H9 (cell line): ENCODE results near the gene ASPSCR1. TPM values are rescaled to one million over a fixed set of nuclear protein-coding genes. Genes with fewer than 3 reads are reported as not detected.

Experiments
- DNase-seq: peaks from one replicate; pipeline ENCODE4 v3.0.0-alpha.2; 2017
- H2AFZ ChIP-seq: one replicate; pipeline ENCODE4 v1.6.1; 2013; ENCODE audit warnings: mild to moderate bottlenecking, low read length, control low read depth, moderate library complexity
- H2AK5ac ChIP-seq: 2 replicates; pipeline ENCODE4 v1.6.1; 2013; ENCODE audit warnings: low read length, control low read depth, mixed read lengths; ENCODE audit not compliant: insufficient read length
- H2BK120ac ChIP-seq: one replicate; pipeline ENCODE4 v1.6.1; 2013; ENCODE audit warnings: low read depth, mild to moderate bottlenecking, low read length, control low read depth, inconsistent platforms; ENCODE audit not compliant: poor library complexity, severe bottlenecking
- H2BK12ac ChIP-seq: 2 replicates; pipeline ENCODE4 v1.6.1; 2013; ENCODE audit warnings: low read length, control low read depth, mixed read lengths, low read depth; ENCODE audit not compliant: insufficient read length
- H2BK15ac ChIP-seq: 2 replicates; pipeline ENCODE4 v1.6.1; 2013; ENCODE audit warnings: low read depth, low read length, control low read depth
- H2BK20ac ChIP-seq: one replicate; pipeline ENCODE4 v1.6.1; 2013; ENCODE audit warnings: low read depth, mild to moderate bottlenecking, low read length, control low read depth, inconsistent platforms; ENCODE audit not compliant: poor library complexity, severe bottlenecking
- H2BK5ac ChIP-seq: 2 replicates; pipeline ENCODE4 v1.6.1; 2013; ENCODE audit warnings: low read length, control low read depth, mixed read lengths; ENCODE audit not compliant: insufficient read length
- H3K14ac ChIP-seq: 2 replicates; pipeline ENCODE4 v1.6.1; 2013; ENCODE audit warnings: low read length, control low read depth; ENCODE audit not compliant: insufficient read depth
- H3K18ac ChIP-seq: 2 replicates; pipeline ENCODE4 v1.6.1; 2013; ENCODE audit warnings: low read depth, mild to moderate bottlenecking, mixed read lengths, low read length, control low read depth; ENCODE audit not compliant: insufficient read length
- H3K23ac ChIP-seq: 2 replicates; pipeline ENCODE4 v1.6.1; 2013; ENCODE audit warnings: low read length, control low read depth, mixed read lengths, low read depth; ENCODE audit not compliant: insufficient read length
- H3K23me2 ChIP-seq: 2 replicates; pipeline ENCODE4 v1.6.1; 2013; ENCODE audit warnings: low read depth, mild to moderate bottlenecking, mixed read lengths, low read length, control low read depth; ENCODE audit not compliant: insufficient read length, poor library complexity, severe bottlenecking
- H3K27ac ChIP-seq: 2 replicates; pipeline ENCODE4 v1.5.1; 2013; ENCODE audit warnings: low read length, control low read depth, mixed read lengths, low read depth; ENCODE audit not compliant: insufficient read length
- H3K27me3 ChIP-seq: 2 replicates; pipeline ENCODE4 v1.6.1; 2013; ENCODE audit warnings: low read length, control low read depth, inconsistent platforms; ENCODE audit not compliant: insufficient read depth
- H3K4ac ChIP-seq: 2 replicates; pipeline ENCODE4 v1.6.1; 2013; ENCODE audit warnings: low read depth, mild to moderate bottlenecking, control low read depth, inconsistent platforms, low read length, moderate library complexity
- H3K4me1 ChIP-seq: 2 replicates; pipeline ENCODE4 v1.6.1; 2013; ENCODE audit warnings: low read length, control low read depth, inconsistent platforms; ENCODE audit not compliant: insufficient read depth
- H3K4me2 ChIP-seq: 2 replicates; pipeline ENCODE4 v1.6.1; 2013; ENCODE audit warnings: low read length, control low read depth, mixed read lengths; ENCODE audit not compliant: insufficient read length, insufficient read depth
- H3K56ac ChIP-seq: 2 replicates; pipeline ENCODE4 v1.6.1; 2013; ENCODE audit warnings: low read depth, mild to moderate bottlenecking, mixed read lengths, low read length, control low read depth; ENCODE audit not compliant: insufficient read length
- H3K79me1 ChIP-seq: 2 replicates; pipeline ENCODE4 v1.6.1; 2013; ENCODE audit warnings: low read depth, mild to moderate bottlenecking, moderate library complexity, low read length, control low read depth, inconsistent platforms; ENCODE audit not compliant: insufficient read depth, poor library complexity, severe bottlenecking
- H3K79me2 ChIP-seq: 2 replicates; pipeline ENCODE4 v1.6.1; 2013; ENCODE audit warnings: low read length, control low read depth, inconsistent platforms; ENCODE audit not compliant: insufficient read depth
- H3K9ac ChIP-seq: 2 replicates; pipeline ENCODE4 v1.6.1; 2013; ENCODE audit warnings: low read length, control low read depth, mixed read lengths; ENCODE audit not compliant: insufficient read length; ENCODE audit errors: extremely low read depth
- H3K9me3 ChIP-seq: one replicate; pipeline ENCODE4 v1.6.1; 2013; ENCODE audit warnings: low read depth, low read length, inconsistent platforms; ENCODE audit not compliant: control insufficient read depth
- H3T11ph ChIP-seq: one replicate; pipeline ENCODE4 v1.6.1; 2013; ENCODE audit warnings: mild to moderate bottlenecking, low read length, control low read depth, inconsistent platforms
- H4K20me1 ChIP-seq: one replicate; pipeline ENCODE4 v1.6.1; 2013; ENCODE audit not compliant: control insufficient read depth, insufficient read length, insufficient read depth
- H4K5ac ChIP-seq: 2 replicates; pipeline ENCODE4 v1.6.1; 2013; ENCODE audit warnings: low read depth, mild to moderate bottlenecking, mixed read lengths, low read length, control low read depth; ENCODE audit not compliant: insufficient read length
- H4K8ac ChIP-seq: replicated peaks from 2 replicates; pipeline ENCODE4 v1.6.1; 2013; ENCODE audit warnings: low read length, control low read depth, mixed read lengths, low read depth; ENCODE audit not compliant: insufficient read length
- H4K91ac ChIP-seq: 2 replicates; pipeline ENCODE4 v1.6.1; 2013; ENCODE audit warnings: low read depth, mild to moderate bottlenecking, moderate library complexity, mixed read lengths, low read length, control low read depth; ENCODE audit not compliant: insufficient read length
- H3K27ac Mint-ChIP-seq, 3 experiments: 2 replicates in 2 of 3; 3 replicates in 1 of 3; pipeline ENCODE4 v1.8.0; 2020 to 2021; ENCODE audit warnings: mixed read lengths in 3 of 3, mild to moderate bottlenecking in 1 of 3, moderate library complexity in 1 of 3
- H3K27me3 Mint-ChIP-seq: 2 replicates; pipeline ENCODE4 v1.8.0; 2021; ENCODE audit warnings: low read depth, mild to moderate bottlenecking, moderate library complexity, mixed read lengths
- H3K36me3 Mint-ChIP-seq, 3 experiments: 2 replicates in 2 of 3; 3 replicates in 1 of 3; pipeline ENCODE4 v1.8.0; 2020 to 2021; ENCODE audit warnings: low read depth in 3 of 3, mixed read lengths in 3 of 3; ENCODE audit not compliant: insufficient read depth in 1 of 3
- H3K4me1 Mint-ChIP-seq, 2 experiments: 2 replicates each; pipeline ENCODE4 v1.8.0; 2020; ENCODE audit warnings: mixed read lengths in 2 of 2
- H3K4me3 Mint-ChIP-seq, 2 experiments: 2 replicates in 1 of 2; 3 replicates in 1 of 2; pipeline ENCODE4 v1.8.0; 2020 to 2021; ENCODE audit warnings: mild to moderate bottlenecking in 2 of 2, mixed read lengths in 2 of 2, moderate library complexity in 1 of 2
- H3K9me3 Mint-ChIP-seq, 2 experiments: 2 replicates in 1 of 2; 3 replicates in 1 of 2; pipeline ENCODE4 v1.8.0; 2020; ENCODE audit warnings: mild to moderate bottlenecking in 2 of 2, mixed read lengths in 2 of 2, moderate library complexity in 1 of 2
- WGBS: extraction: QIAGEN DNeasy Blood & Tissue Kit; methylation state at CpG from one replicate; pipeline ENCODE4 v1.1.7; 2013; ENCODE audit warnings: missing lambda C conversion rate, low lambda C conversion rate, mixed read lengths; ENCODE audit not compliant: insufficient read length; ENCODE audit errors: extremely low coverage; 5-methylcytosine and 5-hydroxymethylcytosine counted together
- total RNA-seq: library from RNA; stranded (reverse); gene quantifications from 2 replicates; pipeline ENCODE4 v1.2.1, GENCODE V29; 2021
- TF ChIP-seq, protein P1 (sequence below): fragments of 200-600 bp; sonication (generic); conservative IDR thresholded peaks from 3 replicates; pipeline ENCODE4 v1.8.0; 2021; ENCODE audit warnings: antibody characterized with exemption, mild to moderate bottlenecking

Gene ASPSCR1
- total RNA-seq, 1 experiment from 2014 or later, result 50.9 TPM

GRCh38 chr17:82061047-82061925 is 83.9 kb downstream of the ASPSCR1 start:
- no peak overlapping the region for H3K27ac ChIP-seq
- no peak overlapping the region for H2BK5ac ChIP-seq
- no peak overlapping the region for H3K27ac Mint-ChIP-seq
- no peak for DNase-seq
- H3K9me3 ChIP-seq, result no peaks in the 10 kb centered on the region
- H2BK120ac ChIP-seq, result no peak overlapping the region
- H2BK15ac ChIP-seq, result no peak overlapping the region
- no peaks in the 10 kb centered on the region for H3K4me1 ChIP-seq
- no peak overlapping the region for H2AK5ac ChIP-seq
- no peaks in the 10 kb centered on the region for H3K79me2 ChIP-seq
- H2BK12ac ChIP-seq, result no peak overlapping the region
- no peaks in the 10 kb centered on the region; a peak in 1 of 5 replicates for H3K9me3 Mint-ChIP-seq
- TF ChIP-seq, protein P1, sequence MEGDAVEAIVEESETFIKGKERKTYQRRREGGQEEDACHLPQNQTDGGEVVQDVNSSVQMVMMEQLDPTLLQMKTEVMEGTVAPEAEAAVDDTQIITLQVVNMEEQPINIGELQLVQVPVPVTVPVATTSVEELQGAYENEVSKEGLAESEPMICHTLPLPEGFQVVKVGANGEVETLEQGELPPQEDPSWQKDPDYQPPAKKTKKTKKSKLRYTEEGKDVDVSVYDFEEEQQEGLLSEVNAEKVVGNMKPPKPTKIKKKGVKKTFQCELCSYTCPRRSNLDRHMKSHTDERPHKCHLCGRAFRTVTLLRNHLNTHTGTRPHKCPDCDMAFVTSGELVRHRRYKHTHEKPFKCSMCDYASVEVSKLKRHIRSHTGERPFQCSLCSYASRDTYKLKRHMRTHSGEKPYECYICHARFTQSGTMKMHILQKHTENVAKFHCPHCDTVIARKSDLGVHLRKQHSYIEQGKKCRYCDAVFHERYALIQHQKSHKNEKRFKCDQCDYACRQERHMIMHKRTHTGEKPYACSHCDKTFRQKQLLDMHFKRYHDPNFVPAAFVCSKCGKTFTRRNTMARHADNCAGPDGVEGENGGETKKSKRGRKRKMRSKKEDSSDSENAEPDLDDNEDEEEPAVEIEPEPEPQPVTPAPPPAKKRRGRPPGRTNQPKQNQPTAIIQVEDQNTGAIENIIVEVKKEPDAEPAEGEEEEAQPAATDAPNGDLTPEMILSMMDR, result no peak
- no peak overlapping the region for H3K56ac ChIP-seq
- H3K9ac ChIP-seq, result no peak overlapping the region
- no peak overlapping the region for H2AFZ ChIP-seq
- no peak overlapping the region for H3K23ac ChIP-seq
- H4K8ac ChIP-seq, result no peak overlapping the region
- peaks cover 4 to 28% (median 28%) of the 10 kb centered on the region in 3 experiments for H3K36me3 Mint-ChIP-seq
- H3K79me1 ChIP-seq, result no peaks in the 10 kb centered on the region
- H3K18ac ChIP-seq, result no peak overlapping the region
- H2BK20ac ChIP-seq, result no peak overlapping the region
- H4K5ac ChIP-seq, result no peak overlapping the region
- H3K4me2 ChIP-seq, result no peak overlapping the region
- H3K27me3 Mint-ChIP-seq, result peaks cover 2% of the 10 kb centered on the region; the same call in 1 of the 2 replicates
- no CpG with 5 or more reads among the region's 34 CpGs for WGBS
- H3K4me3 Mint-ChIP-seq, result no peak overlapping the region; a peak in 1 of 5 replicates
- peaks cover 15% of the 10 kb centered on the region for H3K23me2 ChIP-seq
- no peaks in the 10 kb centered on the region for H3K27me3 ChIP-seq
- H4K91ac ChIP-seq, result no peak overlapping the region
- H4K20me1 ChIP-seq, result no peaks in the 10 kb centered on the region
- no peak overlapping the region for H3K14ac ChIP-seq
- H3T11ph ChIP-seq, result no peak overlapping the region
- no peak overlapping the region for H3K4ac ChIP-seq
- peaks cover 2 to 3% of the 10 kb centered on the region in 2 experiments for H3K4me1 Mint-ChIP-seq
